Measurements from ENCODE around the gene STMND1.
"Not testable (repeated sequence)": the region's sequence is repeated elsewhere in the genome, so short reads cannot be mapped to it uniquely, and the experiment has no call there.

The STMND1 gene

GRCh38 chr6:17101422-17102257, at the start of gene STMND1:
STMND1 (plus strand) TSS chr6:17102050; CDS start chr6:17102258, 208 bp downstream.
- in situ Hi-C loops (cut with MboI; ENCODE audit: low sequenced_read_pairs): no loop called here

DNA sequence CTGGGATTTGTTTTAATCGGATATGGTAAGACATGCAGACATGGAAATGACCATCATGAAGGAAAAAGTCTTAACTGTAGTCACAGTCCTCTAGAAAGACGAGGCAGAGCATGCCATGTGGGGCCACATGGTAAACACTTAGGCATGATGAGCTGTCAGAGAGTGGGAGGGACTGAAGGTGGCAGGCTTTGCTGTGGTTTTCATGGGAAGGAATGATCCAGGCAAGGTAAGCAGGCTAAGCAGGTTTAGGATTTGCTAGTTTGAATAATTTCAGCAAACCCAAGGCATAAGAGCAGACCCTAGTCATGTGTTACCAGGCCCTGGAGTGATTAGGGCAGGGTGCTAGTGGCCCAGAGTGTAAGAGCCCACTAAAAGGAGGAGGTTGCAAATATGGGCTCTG, 47.2 kb upstream of the STMND1 start:
- in situ Hi-C loops (cut with MboI; ENCODE audit: low sequenced_read_pairs): no loop called here

DNA sequence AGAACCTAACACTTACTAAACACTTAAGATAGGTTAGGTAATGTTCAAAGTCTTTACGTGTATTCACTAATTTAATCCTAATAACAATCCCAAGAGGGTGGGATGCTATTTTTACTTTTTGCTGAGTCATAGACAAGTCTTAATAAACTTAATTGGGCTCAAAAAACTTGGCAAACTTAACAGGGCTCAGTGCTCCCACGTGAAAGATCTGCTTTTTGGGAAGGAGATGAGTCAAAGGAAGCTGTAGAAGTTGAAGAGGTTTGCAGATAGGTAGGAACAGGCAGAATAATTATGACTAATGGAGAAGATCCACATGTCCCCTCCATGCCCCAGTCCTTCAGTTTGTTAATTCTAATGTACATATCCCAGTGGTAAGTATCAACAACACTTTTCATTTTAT, 44.5 kb upstream of the STMND1 start:
- in situ Hi-C loops (cut with MboI; ENCODE audit: low sequenced_read_pairs): no loop called here

- in situ Hi-C loops (cut with MboI; ENCODE audit: low sequenced_read_pairs): no loop called here
Observed at GRCh38 chr6:17058550-17058949, 43.3 kb upstream of the STMND1 start.

DNA sequence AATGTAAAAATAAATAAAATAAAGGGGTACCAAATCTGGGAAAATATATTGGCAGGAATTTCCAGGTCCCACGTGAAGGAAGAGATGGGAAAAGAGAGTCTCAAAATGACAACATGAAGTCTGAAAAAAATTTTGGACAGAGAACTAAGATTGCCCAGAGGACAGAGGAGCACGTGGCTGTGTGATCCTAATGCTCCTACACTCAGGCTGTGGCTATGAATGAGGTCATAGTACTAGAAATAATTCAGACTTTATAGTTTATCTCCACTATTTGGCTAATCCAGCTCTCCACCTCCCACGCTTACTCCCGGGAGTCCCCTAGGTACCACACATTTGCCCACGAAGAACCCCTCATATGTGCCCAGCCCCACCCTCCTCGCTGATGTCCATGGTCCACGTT, 42.8 kb upstream of the STMND1 start:
- in situ Hi-C loops (cut with MboI; ENCODE audit: low sequenced_read_pairs): no loop called here

DNA sequence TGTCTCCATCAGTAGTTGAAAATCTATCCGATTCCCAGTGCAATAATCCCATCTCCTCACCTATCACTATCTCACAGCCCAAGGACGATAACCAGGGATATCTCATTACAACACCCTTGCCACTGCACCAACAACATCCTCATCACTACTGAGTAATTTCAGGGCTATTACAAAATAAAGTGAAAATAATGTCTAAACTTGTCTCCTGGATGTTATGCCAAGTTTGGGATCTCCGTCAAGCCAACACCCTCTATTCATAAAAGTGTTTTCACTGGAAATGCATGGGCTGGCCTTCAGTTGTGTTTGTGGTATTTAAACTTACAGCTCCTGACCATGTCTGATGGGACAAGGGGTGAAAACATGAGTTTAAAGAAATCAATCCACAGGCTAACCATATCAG, 42.0 kb upstream of the STMND1 start:
- in situ Hi-C loops (cut with MboI; ENCODE audit: low sequenced_read_pairs): no loop called here

- in situ Hi-C loops (cut with MboI; ENCODE audit: low sequenced_read_pairs): no loop called here
Observed at GRCh38 chr6:17061097-17061496, 40.8 kb upstream of the STMND1 start.

DNA sequence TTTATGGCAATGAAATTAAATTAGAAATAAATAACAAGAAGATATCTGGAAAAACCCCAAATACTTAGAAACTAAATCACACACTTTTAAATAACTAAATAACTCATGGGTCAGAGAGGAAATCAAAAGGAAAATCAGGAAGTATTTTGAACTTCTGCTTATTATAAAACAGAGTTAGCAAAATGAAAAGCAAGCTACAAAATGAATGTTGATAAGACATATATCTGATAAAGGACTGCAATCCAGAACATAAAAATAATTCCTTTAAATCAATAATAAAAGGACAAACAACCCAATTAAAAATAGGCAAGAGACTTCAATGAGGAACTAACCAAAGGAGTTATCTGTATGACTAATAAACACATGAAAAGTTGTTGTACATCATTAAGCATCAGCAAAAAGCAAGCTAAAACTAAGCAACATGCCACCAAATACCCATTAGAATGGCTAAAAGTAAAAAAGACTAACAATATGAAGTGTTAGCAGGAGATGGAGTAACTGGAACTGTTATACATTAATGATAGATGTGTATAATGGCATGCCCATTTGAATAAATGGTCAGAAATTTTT, 38.9 kb upstream of the STMND1 start:
- in situ Hi-C loops (cut with MboI; ENCODE audit: low sequenced_read_pairs): no loop called here

DNA sequence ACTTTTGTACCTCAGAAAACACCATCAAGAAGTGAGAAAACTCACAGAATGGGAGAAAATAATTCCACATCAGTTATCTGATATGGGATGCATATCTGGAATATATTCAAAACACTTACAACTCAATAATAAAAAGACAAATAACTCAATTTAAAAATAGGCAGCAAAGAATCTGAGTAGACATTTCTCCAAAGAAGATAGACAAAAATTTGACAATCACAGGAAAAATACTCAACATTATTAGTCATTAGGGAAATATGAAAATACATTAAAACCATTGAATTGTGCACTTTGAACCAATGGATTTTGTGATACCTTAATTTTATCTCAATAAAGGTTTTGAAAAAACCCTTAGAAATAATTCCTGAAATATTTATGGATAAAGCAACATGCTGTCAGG, 36.9 kb upstream of the STMND1 start:
- in situ Hi-C loops (cut with MboI; ENCODE audit: low sequenced_read_pairs): no loop called here

- in situ Hi-C loops (cut with MboI; ENCODE audit: low sequenced_read_pairs): no loop called here
Observed at GRCh38 chr6:17066610-17067009, 35.2 kb upstream of the STMND1 start.

DNA sequence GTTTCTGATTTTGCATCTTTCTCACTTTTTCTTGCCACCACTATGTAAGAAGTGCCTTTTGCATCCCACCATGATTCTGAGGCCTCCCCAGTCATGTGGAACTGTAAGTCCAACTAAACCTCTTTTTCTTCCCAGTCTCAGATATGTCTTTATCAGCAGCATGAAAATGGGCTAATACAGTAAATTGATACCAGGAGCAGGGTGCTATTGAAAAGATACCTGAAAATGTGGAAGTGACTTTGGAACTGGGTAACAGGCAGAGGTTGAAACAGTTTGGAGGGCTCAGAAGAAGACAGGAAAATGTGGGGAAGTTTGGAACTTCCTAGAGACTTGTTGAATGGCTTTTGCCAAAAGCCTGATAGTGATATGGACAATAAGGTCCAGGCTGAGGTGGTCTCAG, 32.9 kb upstream of the STMND1 start:
- in situ Hi-C loops (cut with MboI; ENCODE audit: low sequenced_read_pairs): not testable (repeated sequence)

DNA sequence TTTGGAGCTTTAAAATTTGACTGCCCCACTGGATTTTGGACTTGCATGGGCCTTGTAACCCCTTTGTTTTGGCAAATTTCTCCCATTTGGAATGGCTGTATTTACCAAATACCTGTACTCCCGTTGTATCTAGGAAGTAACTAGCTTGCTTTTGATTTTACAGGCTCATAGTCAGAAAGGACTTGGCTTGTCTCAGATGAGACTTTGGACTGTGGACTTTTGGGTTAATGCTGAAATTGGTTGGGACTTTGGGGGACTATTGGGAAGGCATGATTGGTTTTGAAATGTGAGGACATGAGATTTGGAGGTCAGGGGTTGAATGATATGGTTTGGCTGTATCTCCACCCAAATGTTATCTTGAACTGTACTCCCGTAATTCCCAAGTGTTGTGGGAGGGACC, 31.4 kb upstream of the STMND1 start:
- in situ Hi-C loops (cut with MboI; ENCODE audit: low sequenced_read_pairs): not testable (repeated sequence)

GRCh38 chr6:17073596-17073995, 28.3 kb upstream of the STMND1 start:
- in situ Hi-C loops (cut with MboI; ENCODE audit: low sequenced_read_pairs): not testable (repeated sequence)

DNA sequence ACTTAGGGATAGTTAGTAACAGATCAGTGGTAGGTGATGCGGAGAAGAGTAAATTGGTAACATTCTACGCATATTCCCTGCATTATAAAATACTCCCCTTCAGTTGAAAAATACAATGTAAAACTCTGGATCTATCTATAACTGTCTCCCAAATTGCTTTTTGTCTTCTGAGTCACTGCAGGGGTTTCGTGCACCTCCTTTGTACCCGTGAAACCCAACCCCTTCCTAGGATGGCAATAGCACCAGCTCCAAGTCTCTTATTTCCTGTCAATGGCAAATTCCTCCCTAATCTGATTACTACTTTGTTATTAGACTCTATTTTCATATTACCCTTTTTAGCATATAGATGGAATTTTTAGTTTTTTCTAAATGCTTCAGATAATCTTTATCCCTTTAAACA, 20.6 kb upstream of the STMND1 start:
- in situ Hi-C loops (cut with MboI; ENCODE audit: low sequenced_read_pairs): no loop called here

DNA sequence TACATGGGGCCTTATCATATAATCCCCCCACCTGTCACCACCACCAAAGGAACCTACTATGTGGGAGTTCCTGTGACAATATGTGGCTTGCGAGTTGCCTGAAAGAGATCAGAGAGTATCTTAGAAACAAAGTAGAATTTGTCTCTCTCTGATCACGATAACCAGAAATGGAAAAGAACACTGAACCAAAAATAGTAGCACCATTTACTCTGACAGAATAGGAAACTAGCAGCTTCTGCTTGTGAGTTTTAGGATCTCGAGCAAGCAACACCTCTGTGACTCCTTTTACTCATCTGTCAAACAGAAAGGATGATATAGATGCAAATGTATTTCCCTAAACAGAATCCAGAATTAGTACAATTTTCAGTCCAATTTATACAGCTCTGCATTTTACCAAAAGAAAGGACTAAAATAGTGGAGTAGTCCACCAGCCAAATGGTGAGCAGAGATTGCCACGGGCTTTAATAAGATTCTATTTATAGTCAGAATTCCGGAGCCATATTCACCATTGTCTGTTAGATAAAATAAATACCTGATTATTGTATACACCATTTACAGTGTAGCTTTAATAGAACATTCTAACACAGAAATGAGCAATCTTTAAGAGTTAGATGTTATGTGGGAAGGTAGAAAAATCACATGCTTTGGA, 19.9 kb upstream of the STMND1 start:
- in situ Hi-C loops (cut with MboI; ENCODE audit: low sequenced_read_pairs): no loop called here

- in situ Hi-C loops (cut with MboI; ENCODE audit: low sequenced_read_pairs): no loop called here
Observed at GRCh38 chr6:17083397-17083796, 18.5 kb upstream of the STMND1 start.

DNA sequence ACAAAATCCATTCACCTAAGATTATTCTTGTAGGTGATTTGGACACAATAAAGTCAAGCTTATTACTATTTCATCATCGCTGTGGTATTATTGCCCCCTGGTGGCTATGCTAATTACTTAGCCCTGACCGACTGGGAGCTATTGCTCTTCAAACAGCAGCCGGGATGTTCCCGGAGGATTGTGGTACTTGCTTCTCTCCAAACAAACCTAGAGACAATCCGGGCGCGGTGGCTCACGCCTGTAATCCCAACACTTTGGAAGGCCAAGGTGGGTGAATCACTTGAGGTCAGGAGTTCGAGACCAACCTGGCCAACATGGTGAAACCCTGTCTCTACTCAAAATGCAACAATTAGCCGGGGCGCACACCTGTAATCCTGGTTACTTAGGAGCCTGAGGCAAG, 15.4 kb upstream of the STMND1 start:
- in situ Hi-C loops (cut with MboI; ENCODE audit: low sequenced_read_pairs): no loop called here

GRCh38 chr6:17088091-17088611, 13.7 kb upstream of the STMND1 start:
- in situ Hi-C loops (cut with MboI; ENCODE audit: low sequenced_read_pairs): no loop called here

- in situ Hi-C loops (cut with MboI; ENCODE audit: low sequenced_read_pairs): no loop called here
Observed at GRCh38 chr6:17091122-17091521, 10.7 kb upstream of the STMND1 start.

GRCh38 chr6:17093686-17094085, 8.2 kb upstream of the STMND1 start:
- in situ Hi-C loops (cut with MboI; ENCODE audit: low sequenced_read_pairs): no loop called here

DNA sequence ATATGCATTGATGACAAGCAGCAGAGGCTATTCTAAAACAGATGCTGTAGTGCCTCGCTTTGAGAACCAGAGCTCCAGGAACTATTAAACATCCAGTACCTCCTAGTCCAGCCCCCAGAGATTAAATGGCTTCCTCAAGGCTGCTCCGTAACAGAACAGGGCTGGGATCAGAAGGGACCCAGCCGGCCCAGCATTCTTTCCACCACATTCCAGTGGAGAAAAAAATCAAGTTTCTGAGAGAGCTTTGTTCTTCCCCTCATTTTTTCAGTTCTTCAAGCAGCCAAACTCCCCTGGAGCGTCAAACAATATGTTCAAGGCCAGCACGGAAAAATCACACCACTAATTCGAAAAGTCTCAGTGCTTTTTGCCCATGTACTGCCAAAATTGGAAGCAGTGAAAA, 5.8 kb upstream of the STMND1 start:
- in situ Hi-C loops (cut with MboI; ENCODE audit: low sequenced_read_pairs): no loop called here

- in situ Hi-C loops (cut with MboI; ENCODE audit: low sequenced_read_pairs): no loop called here
Observed at GRCh38 chr6:17096652-17097051, 5.2 kb upstream of the STMND1 start.

Measured in HL-60/S4 treated with retinoic acid at 250 ng/mL for 4 days and 3 days (cell line).